ENCODE data around the gene ARL4D. TPM values are rescaled to one million over a fixed set of nuclear protein-coding genes. Genes with fewer than 3 reads are reported as not detected.

The ARL4D gene
- total RNA-seq, 3 donors from 2014 or later, result 2.3 to 34.3 (median 3.2) TPM

GRCh38 chr17:43446773-43447172 lies 48.0 kb downstream of the ARL4D start:
- TF ChIP-seq CTCF (IDR thresholded peaks at IDR 0.05), result no peak
- ATAC-seq, result no peak

GRCh38 chr17:43448720-43449469 lies 50.1 kb downstream of the ARL4D start:
- ATAC-seq (no peak), DNase-seq (no peak)
- Histone ChIP-seq H3K4me3 (no peak overlapping the region), H3K4me1 (ENCODE audit: low read depth) (no peaks in the 10 kb centered on the region), H3K36me3 (ENCODE audit: low read depth) (no peaks in the 10 kb centered on the region), H3K9me3 (no peaks in the 10 kb centered on the region)
- TF ChIP-seq CTCF (IDR thresholded peaks at IDR 0.05), result no peak
- intact Hi-C loops (cut with DNase I, micrococcal nuclease), result no loop called here

More at GRCh38 chr17:43446773-43447172, 48.0 kb downstream of the ARL4D start:
- Histone ChIP-seq H3K36me3 (ENCODE audit: low read depth) (no peaks in the 10 kb centered on the region), H3K4me1 (ENCODE audit: low read depth) (no peaks in the 10 kb centered on the region), H3K9me3 (no peaks in the 10 kb centered on the region), H3K4me3 (no peak overlapping the region)
- intact Hi-C loops (cut with DNase I, micrococcal nuclease), result no loop called here
- DNase-seq, result no peak

- intact Hi-C loops (cut with DNase I, micrococcal nuclease), result no loop called here
- no peak for TF ChIP-seq CTCF (IDR thresholded peaks at IDR 0.05)
- ATAC-seq (no peak), DNase-seq (no peak)
- Histone ChIP-seq H3K4me1 (ENCODE audit: low read depth) (peaks cover under 1% of the 10 kb centered on the region), H3K4me3 (no peak overlapping the region), H3K9me3 (no peaks in the 10 kb centered on the region), H3K36me3 (ENCODE audit: low read depth) (no peaks in the 10 kb centered on the region)
Observed at GRCh38 chr17:43449470-43450248, 50.9 kb downstream of the ARL4D start.

Other genes starting within 250 kb of the ARL4D start
- 100 to 1,000 TPM; 116 to 164 (median 119) TPM for gene NBR1, start 227.8 kb upstream of the ARL4D start, total RNA-seq
- gene TMEM106A, start 187.1 kb upstream of the ARL4D start, total RNA-seq, result 10 to 100 TPM; 11.8 to 12.5 (median 12.0) TPM
- gene CCDC200, start 170.4 kb upstream of the ARL4D start, total RNA-seq, result not detected
- gene RNU2-1, start 165.0 kb upstream of the ARL4D start, total RNA-seq, result 1,000 to 10,000 TPM; 3,750 to 8,379 (median 4,134) TPM
- 10 to 100 TPM; 41.0 to 54.7 (median 46.9) TPM for gene DHX8, start 85.0 kb downstream of the ARL4D start, total RNA-seq
- gene ETV4, start 147.3 kb downstream of the ARL4D start, total RNA-seq, result under 1 TPM; 0.67 to 0.72 (median 0.70) TPM